ENCODE results near the gene BRMS1L. TPM values are rescaled to one million over a fixed set of nuclear protein-coding genes. Genes with fewer than 3 reads are reported as not detected.

Gene BRMS1L
- total and polyA plus RNA-seq, 2 of the 13 experiments (the other 11 are each of a cell fraction or from before 2014, with no cell fraction given): 21.1 to 23.8 TPM

GRCh38 chr14:35826218-35826951, at the start of gene BRMS1L (continued):
- TF ChIP-seq ZNF274 (CRISPR knock-in tag; IDR thresholded peaks at IDR 0.05): peak; percentile 99
- TF ChIP-seq ZNF34 (CRISPR knock-in tag; IDR thresholded peaks at IDR 0.05; ENCODE audit: borderline replicate concordance): peak; percentile 99; the same call in 1 of the 2 replicates
- TF ChIP-seq, protein P1, sequence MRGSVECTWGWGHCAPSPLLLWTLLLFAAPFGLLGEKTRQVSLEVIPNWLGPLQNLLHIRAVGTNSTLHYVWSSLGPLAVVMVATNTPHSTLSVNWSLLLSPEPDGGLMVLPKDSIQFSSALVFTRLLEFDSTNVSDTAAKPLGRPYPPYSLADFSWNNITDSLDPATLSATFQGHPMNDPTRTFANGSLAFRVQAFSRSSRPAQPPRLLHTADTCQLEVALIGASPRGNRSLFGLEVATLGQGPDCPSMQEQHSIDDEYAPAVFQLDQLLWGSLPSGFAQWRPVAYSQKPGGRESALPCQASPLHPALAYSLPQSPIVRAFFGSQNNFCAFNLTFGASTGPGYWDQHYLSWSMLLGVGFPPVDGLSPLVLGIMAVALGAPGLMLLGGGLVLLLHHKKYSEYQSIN (CRISPR knock-in tag; IDR thresholded peaks at IDR 0.05; ENCODE audit: borderline replicate concordance): peak; percentile 71; the same call in 1 of the 2 replicates
- peak; percentile 75 for TF ChIP-seq U2AF1 (optimal IDR thresholded peaks at IDR 0.05; ENCODE audit: low read depth, low read length)
- TF ChIP-seq FOXO4 (CRISPR knock-in tag; conservative IDR thresholded peaks at IDR 0.05): no peak
- TF ChIP-seq RFXAP (CRISPR knock-in tag; IDR thresholded peaks at IDR 0.05; ENCODE audit: borderline replicate concordance): peak; percentile 97
- peak; percentile 88 for TF ChIP-seq FOXO1 (CRISPR knock-in tag; IDR thresholded peaks at IDR 0.05)
- peak; percentile 97 for TF ChIP-seq KDM4B (CRISPR knock-in tag; IDR thresholded peaks at IDR 0.05)
- peak; percentile 97 for TF ChIP-seq ZNF564 (CRISPR knock-in tag; IDR thresholded peaks at IDR 0.05)
- TF ChIP-seq YY1 (IDR thresholded peaks at IDR 0.05; ENCODE audit: insufficient read depth, insufficient replicate concordance, low read depth, low read length): peak; percentile 83
- TF ChIP-seq, protein P2, sequence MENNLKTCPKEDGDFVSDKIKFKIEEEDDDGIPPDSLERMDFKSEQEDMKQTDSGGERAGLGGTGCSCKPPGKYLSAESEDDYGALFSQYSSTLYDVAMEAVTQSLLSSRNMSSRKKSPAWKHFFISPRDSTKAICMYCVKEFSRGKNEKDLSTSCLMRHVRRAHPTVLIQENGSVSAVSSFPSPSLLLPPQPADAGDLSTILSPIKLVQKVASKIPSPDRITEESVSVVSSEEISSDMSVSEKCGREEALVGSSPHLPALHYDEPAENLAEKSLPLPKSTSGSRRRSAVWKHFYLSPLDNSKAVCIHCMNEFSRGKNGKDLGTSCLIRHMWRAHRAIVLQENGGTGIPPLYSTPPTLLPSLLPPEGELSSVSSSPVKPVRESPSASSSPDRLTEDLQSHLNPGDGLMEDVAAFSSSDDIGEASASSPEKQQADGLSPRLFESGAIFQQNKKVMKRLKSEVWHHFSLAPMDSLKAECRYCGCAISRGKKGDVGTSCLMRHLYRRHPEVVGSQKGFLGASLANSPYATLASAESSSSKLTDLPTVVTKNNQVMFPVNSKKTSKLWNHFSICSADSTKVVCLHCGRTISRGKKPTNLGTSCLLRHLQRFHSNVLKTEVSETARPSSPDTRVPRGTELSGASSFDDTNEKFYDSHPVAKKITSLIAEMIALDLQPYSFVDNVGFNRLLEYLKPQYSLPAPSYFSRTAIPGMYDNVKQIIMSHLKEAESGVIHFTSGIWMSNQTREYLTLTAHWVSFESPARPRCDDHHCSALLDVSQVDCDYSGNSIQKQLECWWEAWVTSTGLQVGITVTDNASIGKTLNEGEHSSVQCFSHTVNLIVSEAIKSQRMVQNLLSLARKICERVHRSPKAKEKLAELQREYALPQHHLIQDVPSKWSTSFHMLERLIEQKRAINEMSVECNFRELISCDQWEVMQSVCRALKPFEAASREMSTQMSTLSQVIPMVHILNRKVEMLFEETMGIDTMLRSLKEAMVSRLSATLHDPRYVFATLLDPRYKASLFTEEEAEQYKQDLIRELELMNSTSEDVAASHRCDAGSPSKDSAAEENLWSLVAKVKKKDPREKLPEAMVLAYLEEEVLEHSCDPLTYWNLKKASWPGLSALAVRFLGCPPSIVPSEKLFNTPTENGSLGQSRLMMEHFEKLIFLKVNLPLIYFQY (CRISPR knock-in tag; IDR thresholded peaks at IDR 0.05; ENCODE audit: borderline replicate concordance): peak; percentile 97
- TF ChIP-seq FOXA1 (IDR thresholded peaks at IDR 0.05): no peak
- TF ChIP-seq FOXA1 (CRISPR knock-in tag; IDR thresholded peaks at IDR 0.05): peak; percentile 20; the same call in 1 of the 2 replicates
- peak; percentile 99 for TF ChIP-seq MYC (CRISPR knock-in tag; IDR thresholded peaks at IDR 0.05; ENCODE audit: borderline replicate concordance)
- peak; percentile 83; the same call in 1 of the 2 replicates for TF ChIP-seq NKX3-1 (CRISPR knock-in tag; IDR thresholded peaks at IDR 0.05)
- TF ChIP-seq ZNF367 (CRISPR knock-in tag; IDR thresholded peaks at IDR 0.05; ENCODE audit: borderline replicate concordance): peak; percentile 98
- peak; percentile 89; the same call in 1 of the 2 replicates for TF ChIP-seq ZNF503 (CRISPR knock-in tag; IDR thresholded peaks at IDR 0.05)
- peak; percentile 97 for TF ChIP-seq RARG (CRISPR knock-in tag; IDR thresholded peaks at IDR 0.05; ENCODE audit: low read depth)
- peak; percentile 12 to 13; a peak in 1 of 4 replicates for TF ChIP-seq MAFK (conservative IDR thresholded peaks at IDR 0.05 in 1 of 2, IDR thresholded peaks at IDR 0.05 in 1 of 2; ENCODE audit: low read length in 2 of 2)

Data from HepG2 (cell line).